Pancreas (tissue), 10 donors: ENCODE results near the gene SAMD1. TPM values are rescaled to one million over a fixed set of nuclear protein-coding genes. Genes with fewer than 3 reads are reported as not detected.

Experiments
- ATAC-seq, 4 donors: fragments of 200-7000 bp; cut with Tn5 transposase; one replicate each; pipeline versions ENCODE4 v1.8.0 to v1.9.1; 2020; ENCODE audit warnings: mild to moderate bottlenecking in 4 of 4, moderate library complexity in 4 of 4
- DNase-seq, 6 donors: peaks; one replicate each; pipeline ENCODE4 v3.0.0-alpha.2; 2020
- FAIRE-seq: peaks from 2 replicates; lab custom pipeline; 2012; peaks lifted over from hg19 to GRCh38; lab: Jason Lieb, UNC
- H3K27ac ChIP-seq, 4 donors: fragments of 200-600 bp; sonication (generic); 1 replicate in 3 of 4; 2 replicates in 1 of 4; pipeline versions ENCODE4 v1.5.0 to v1.8.0; 2020
- H3K27me3 ChIP-seq, 4 donors: fragments of 200-600 bp; one replicate each; pipeline ENCODE4 v1.8.0; 2021
- H3K36me3 ChIP-seq, 3 donors: fragments of 200-600 bp; sonication (generic) in 1 of 3; one replicate each; pipeline versions ENCODE4 v1.5.0 to v1.8.0; 2020 to 2021
- H3K4me1 ChIP-seq, 3 donors: fragments of 200-600 bp; one replicate each; pipeline ENCODE4 v1.8.0; 2021
- H3K4me3 ChIP-seq, 4 donors: fragments of 200-600 bp; sonication (generic) in 2 of 4; one replicate each; pipeline versions ENCODE4 v1.5.0 to v1.8.0; 2020 to 2021
- H3K9me3 ChIP-seq, 4 donors: fragments of 200-600 bp; one replicate each; pipeline ENCODE4 v1.8.0; 2021
- WGBS, 2 donors: extraction: QIAGEN DNeasy Blood & Tissue Kit; methylation state at CpG; one replicate each; pipeline ENCODE4 v1.1.7; 2013; 5-methylcytosine and 5-hydroxymethylcytosine counted together
- intact Hi-C, 3 donors: fragments of 100-400 bp; cut with DNase I; formaldehyde crosslinking; loops; one replicate each; pipeline versions ENCODE4 v1.11.1 to v1.14.2; 2022
- polyA plus RNA-seq, 2 donors: library from polyadenylated mRNA; stranded (reverse); fragments of 200-250 nt; gene quantifications; one replicate each; pipeline ENCODE4 v1.2.3, GENCODE V29; 2013
- total RNA-seq, 6 donors: library from RNA; stranded (reverse); fragmentation: NEBNext Ultra II Directional in 4 of 6; extraction: Animal tissue kit (Norgen Biotek cat#: 25700) in 4 of 6; gene quantifications; one replicate each; pipeline versions ENCODE4 v1.2.1 to v1.2.4, GENCODE V29; 2021 to 2023
- TF ChIP-seq, protein P1 (sequence below), 4 donors: fragments of 200-600 bp; sonication (generic) in 3 of 4; IDR thresholded peaks; one replicate each; pipeline versions ENCODE4 v1.5.0 to v1.8.0; 2021; ENCODE audit warnings: antibody characterized with exemption in 4 of 4
- donor health status: healthy with polysubstance abuse.
- donor health status: DM: no; HTN: no; CAD: no; lungs with moderate emphysema.
- donor health status: DM: no; HTN: no; CAD: no.
- donor health status: control.
- donor health status: control.
- donor health status: Bipolar disorder and iron deficiency.
- donor health status: DM: yes; HTN: yes; CAD: no.
- donor health status: DM: no; HTN: no; CAD: no.
- donor health status: DM: no; HTN: no; CAD: no.
- donor health status: DM: yes; HTN: yes; CAD: no.

Gene SAMD1
- total and polyA plus RNA-seq, 8 donors = 7.9 to 24.3 (median 16.9) TPM

DNA sequence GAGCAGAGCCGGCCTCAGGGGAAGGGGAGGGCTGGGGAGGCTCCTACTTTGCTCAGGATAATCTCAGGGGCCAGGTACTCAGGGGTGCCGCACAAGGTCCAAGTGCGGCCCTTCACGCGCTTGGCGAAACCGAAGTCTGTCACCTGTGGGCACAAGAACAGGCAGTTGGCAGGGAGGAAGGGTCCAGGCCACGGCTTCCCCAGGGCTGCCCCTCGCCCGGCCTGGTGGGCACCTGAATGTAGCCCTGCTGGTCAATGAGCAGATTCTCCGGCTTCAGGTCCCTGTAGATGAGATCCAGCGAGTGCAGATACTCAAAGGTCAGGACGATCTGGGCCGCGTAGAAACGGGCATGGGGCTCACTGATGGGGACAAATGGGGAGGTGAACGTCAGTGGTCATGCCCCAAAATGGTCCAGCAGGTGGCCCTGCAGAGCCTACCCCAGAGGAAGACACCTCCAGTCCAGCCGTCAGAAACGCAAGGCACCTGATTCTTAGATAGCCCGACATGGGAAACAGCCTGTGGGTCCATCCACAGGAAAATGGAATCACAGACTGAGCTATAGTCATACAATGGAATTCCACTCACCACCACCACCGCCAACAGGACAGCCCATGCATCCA lies 7.1 kb upstream of the SAMD1 start:
- 77 to 82% methylated on average over 16 to 21 of the region's 21 CpGs for WGBS, 2 donors
- ATAC-seq (no peak), DNase-seq (no peak), FAIRE-seq (no peak)
- TF ChIP-seq, protein P1, sequence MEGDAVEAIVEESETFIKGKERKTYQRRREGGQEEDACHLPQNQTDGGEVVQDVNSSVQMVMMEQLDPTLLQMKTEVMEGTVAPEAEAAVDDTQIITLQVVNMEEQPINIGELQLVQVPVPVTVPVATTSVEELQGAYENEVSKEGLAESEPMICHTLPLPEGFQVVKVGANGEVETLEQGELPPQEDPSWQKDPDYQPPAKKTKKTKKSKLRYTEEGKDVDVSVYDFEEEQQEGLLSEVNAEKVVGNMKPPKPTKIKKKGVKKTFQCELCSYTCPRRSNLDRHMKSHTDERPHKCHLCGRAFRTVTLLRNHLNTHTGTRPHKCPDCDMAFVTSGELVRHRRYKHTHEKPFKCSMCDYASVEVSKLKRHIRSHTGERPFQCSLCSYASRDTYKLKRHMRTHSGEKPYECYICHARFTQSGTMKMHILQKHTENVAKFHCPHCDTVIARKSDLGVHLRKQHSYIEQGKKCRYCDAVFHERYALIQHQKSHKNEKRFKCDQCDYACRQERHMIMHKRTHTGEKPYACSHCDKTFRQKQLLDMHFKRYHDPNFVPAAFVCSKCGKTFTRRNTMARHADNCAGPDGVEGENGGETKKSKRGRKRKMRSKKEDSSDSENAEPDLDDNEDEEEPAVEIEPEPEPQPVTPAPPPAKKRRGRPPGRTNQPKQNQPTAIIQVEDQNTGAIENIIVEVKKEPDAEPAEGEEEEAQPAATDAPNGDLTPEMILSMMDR (IDR thresholded peaks at IDR 0.05) = no peak
- Histone ChIP-seq H3K9me3 (no peaks in the 10 kb centered on the region), H3K36me3 (peaks cover 0 to 7% (median 4%) of the 10 kb centered on the region in 3 donors), H3K4me3 (no peak overlapping the region), H3K27ac (no peak overlapping the region), H3K27me3 (no peaks in the 10 kb centered on the region), H3K4me1 (no peaks in the 10 kb centered on the region)
- intact Hi-C loops = no loop called here

DNA sequence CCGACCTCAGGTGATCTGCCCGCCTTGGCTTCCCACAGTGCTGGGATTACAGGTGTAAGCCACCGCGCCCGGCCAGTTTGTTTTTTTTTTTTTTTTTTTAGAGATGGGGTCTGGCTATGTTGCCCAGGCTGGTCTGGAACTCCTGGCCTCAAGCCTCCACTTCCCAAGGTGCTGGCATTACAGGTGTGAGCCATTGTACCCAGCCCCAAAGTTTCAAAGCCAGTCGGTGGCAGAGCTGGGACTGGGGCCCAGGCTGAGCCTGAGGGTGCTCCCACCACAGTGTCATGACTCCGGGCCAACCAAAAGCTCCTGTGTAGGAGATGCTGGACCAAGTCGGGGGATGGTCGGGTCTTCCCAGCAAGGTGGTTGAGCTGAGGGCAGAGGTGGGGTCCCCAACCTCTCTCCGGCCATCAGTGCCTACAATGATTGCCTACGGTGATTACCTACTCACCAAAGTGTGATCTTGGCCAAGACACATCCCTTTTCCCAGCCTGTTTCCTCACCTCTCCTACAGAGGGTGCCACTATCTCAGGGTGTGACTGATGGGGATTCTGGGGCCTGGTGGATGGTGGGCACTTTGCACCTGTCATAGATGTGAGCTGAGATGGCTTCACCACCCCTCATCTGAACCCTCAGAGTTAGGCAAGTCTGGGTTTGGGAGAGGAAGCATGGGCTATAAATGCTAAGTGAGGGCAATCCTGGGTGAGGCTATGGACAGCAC lies 5.9 kb upstream of the SAMD1 start:
- FAIRE-seq (no peak), DNase-seq (no peak), ATAC-seq (no peak)
- intact Hi-C loops = no loop called here
- Histone ChIP-seq H3K4me1 (no peaks in the 10 kb centered on the region), H3K9me3 (no peaks in the 10 kb centered on the region), H3K36me3 (peaks cover 0 to 7% (median 4%) of the 10 kb centered on the region in 3 donors), H3K27ac (no peak overlapping the region), H3K27me3 (no peaks in the 10 kb centered on the region), H3K4me3 (no peak overlapping the region)
- 94 to 97% methylated on average over 8 to 11 of the region's 11 CpGs for WGBS, 2 donors
- TF ChIP-seq, protein P1 (IDR thresholded peaks at IDR 0.05) = no peak

DNA sequence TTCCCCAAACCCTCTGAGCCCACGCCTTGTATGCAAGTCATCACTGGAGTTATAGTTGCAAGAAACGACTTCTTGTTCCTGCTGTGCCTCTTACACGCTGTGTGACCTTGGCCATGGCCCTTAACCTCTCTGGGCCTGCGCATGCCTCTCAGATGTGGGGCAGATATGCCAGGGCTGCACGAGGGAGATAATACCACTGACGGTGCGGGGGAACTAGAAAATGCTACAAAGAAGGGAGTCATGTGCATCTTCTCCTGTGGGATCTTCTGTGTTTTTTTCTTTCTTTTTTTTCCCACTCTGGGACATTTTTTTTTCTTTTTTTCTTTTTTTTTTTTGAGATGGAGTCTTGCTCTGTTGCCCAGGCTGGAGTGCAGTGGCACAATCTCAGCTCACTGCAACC lies 4.3 kb upstream of the SAMD1 start:
- FAIRE-seq = no peak
- ATAC-seq = no peak
- WGBS, 2 donors = 52 to 56% methylated on average over 7 of the region's 7 CpGs

DNA sequence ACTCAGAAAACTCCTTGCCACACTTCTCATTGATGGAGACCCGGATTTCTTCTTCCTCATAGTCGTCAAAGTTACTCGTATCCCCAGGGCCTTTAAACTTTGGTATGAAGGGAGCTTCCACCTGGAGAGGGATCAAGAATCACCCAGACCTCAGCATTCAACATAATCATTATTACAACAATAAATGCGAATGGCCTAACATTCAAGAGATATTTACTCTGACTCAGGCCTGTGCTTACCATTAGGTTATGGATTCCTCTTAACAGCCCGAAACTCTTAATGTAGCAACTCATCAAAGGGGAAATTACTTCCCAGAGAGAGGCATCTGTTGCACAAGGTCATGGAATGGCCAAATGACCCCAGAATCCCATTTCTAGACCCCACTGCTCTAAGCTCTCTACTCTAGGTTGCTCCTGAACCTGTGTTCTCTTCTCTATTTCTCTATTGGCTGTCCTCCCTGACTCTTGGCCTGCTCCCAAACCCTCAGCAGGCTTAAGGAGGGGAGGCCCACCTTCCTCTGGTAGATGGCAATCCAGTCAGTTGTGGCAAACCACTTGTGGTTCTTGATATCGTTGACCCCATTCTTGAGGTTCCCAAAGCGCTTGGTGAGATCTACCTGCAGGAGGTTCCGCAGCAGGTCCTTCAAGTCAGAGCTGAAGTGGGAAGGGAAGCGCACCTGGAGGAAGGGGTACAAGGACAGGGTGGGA lies 2.7 kb upstream of the SAMD1 start:
- 96 to 97% methylated on average over 9 of the region's 9 CpGs for WGBS, 2 donors
- Histone ChIP-seq H3K36me3 (no peaks in the 10 kb centered on the region), H3K4me3 (no peak overlapping the region), H3K9me3 (no peaks in the 10 kb centered on the region), H3K27me3 (no peaks in the 10 kb centered on the region), H3K27ac (no peak overlapping the region), H3K4me1 (peaks cover 0 to 3% (median 0%) of the 10 kb centered on the region in 3 donors)
- TF ChIP-seq, protein P1 (IDR thresholded peaks at IDR 0.05) = no peak
- intact Hi-C loops = no loop called here
- FAIRE-seq = no peak
- ATAC-seq = no peak
- no peak for DNase-seq

More for the DNA sequence above, 4.3 kb upstream of the SAMD1 start:
- Histone ChIP-seq H3K4me3 (no peak overlapping the region), H3K36me3 (no peaks in the 10 kb centered on the region), H3K9me3 (no peaks in the 10 kb centered on the region), H3K27ac (no peak overlapping the region), H3K4me1 (no peaks in the 10 kb centered on the region), H3K27me3 (no peaks in the 10 kb centered on the region)
- DNase-seq = no peak
- intact Hi-C loops = no loop called here
- TF ChIP-seq, protein P1 (IDR thresholded peaks at IDR 0.05) = no peak
